Duodenal mucosa (tissue), 2 donors: ENCODE data around the gene RTF2.

Experiments
- H3K27ac ChIP-seq: one replicate; pipeline ENCODE4 v1.7.0; 2013; ENCODE audit warnings: low read depth, low read length
- H3K27me3 ChIP-seq, 2 donors: one replicate each; pipeline ENCODE4 v1.7.0; 2013; ENCODE audit warnings: low read length in 2 of 2, control low read depth in 1 of 2; ENCODE audit not compliant: insufficient read depth in 2 of 2, control insufficient read depth in 1 of 2
- H3K36me3 ChIP-seq, 2 donors: one replicate each; pipeline ENCODE4 v1.7.0; 2013; ENCODE audit warnings: low read length in 2 of 2, control low read depth in 1 of 2; ENCODE audit not compliant: insufficient read depth in 2 of 2, control insufficient read depth in 1 of 2
- H3K4me1 ChIP-seq, 2 donors: one replicate each; pipeline ENCODE4 v1.7.0; 2013; ENCODE audit warnings: low read length in 2 of 2, control low read depth in 1 of 2; ENCODE audit not compliant: insufficient read depth in 2 of 2, control insufficient read depth in 1 of 2
- H3K4me3 ChIP-seq, 2 donors: one replicate each; pipeline ENCODE4 v1.7.0; 2013; ENCODE audit warnings: low read length in 2 of 2, low read depth in 1 of 2
- H3K9ac ChIP-seq, 2 donors: one replicate each; pipeline ENCODE4 v1.7.0; 2013; ENCODE audit warnings: low read length in 2 of 2, low read depth in 1 of 2
- H3K9me3 ChIP-seq, 2 donors: one replicate each; pipeline ENCODE4 v1.7.0; 2013; ENCODE audit warnings: low read length in 2 of 2, control low read depth in 1 of 2; ENCODE audit not compliant: control insufficient read depth in 1 of 2

The RTF2 gene

DNA sequence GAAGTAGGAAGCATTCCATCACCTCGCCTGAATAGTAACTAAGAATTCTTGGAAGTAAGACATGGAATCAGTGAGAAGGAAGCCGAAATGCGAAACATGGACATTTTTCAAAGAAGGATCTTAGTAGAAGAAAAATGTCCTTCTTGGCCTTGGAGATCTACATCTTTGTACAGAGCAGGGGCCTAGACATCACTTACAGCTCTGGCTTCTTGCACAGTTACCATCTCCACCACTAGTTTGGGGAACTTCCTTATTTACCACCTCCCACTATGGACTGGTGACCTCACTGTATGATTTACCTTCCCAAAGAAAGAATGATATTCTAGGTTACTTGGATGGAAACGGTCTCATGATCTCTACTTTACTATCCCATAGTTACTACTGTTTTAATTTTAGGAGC, 40.6 kb upstream of the RTF2 start:
- no peaks in the 10 kb centered on the region for H3K36me3 ChIP-seq
- H3K9ac ChIP-seq: no peak overlapping the region
- no peak overlapping the region for H3K27ac ChIP-seq
- no peak overlapping the region for H3K4me3 ChIP-seq
- H3K4me1 ChIP-seq: peaks cover 0 to 9% of the 10 kb centered on the region in 2 donors
- no peaks in the 10 kb centered on the region for H3K27me3 ChIP-seq
- no peaks in the 10 kb centered on the region for H3K9me3 ChIP-seq

DNA sequence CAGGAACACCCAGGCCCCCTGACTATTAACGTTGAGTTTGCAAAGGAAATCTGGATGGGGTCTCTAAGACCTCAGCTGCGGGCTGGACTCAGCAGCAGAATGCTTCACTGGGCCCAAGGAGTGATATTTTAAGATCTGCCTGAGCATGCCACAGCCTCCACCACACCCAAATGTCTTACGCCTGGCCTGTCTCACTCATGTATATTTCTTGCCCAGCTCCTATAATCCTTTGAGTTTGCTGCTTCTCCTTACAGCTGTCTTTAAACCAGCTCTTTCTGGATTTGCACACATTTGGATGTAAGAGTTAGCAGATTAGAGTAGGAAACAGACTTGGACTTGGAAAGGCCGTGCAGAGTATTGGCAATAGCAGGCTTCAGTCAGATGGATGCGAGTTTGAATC, 40.0 kb upstream of the RTF2 start:
- H3K27ac ChIP-seq: no peak overlapping the region

DNA sequence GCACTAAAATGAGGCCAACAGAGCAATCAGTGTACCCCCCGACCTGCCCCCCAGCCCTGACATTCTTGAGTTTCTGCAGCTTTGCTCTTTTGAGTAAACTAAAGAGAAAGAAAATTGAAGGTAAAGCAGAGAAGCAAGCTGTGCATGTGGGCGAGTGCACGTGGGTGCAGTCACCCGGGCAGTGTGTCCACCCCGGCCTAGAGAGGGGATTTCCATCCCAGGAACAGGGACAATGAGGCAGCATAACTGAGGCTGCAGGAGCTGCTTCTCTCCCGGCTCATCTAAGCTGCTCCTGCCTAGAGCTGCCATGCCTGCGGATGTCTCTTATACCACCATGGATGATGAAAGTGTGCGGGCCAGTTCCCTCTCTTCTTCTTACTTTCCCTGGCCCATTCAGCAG, 39.5 kb upstream of the RTF2 start:
- Histone ChIP-seq H3K36me3 (no peaks in the 10 kb centered on the region), H3K4me3 (no peak overlapping the region), H3K4me1 (peaks cover 0 to 7% of the 10 kb centered on the region in 2 donors), H3K27me3 (no peaks in the 10 kb centered on the region), H3K9ac (no peak overlapping the region), H3K27ac (no peak overlapping the region), H3K9me3 (no peaks in the 10 kb centered on the region)

More for the DNA sequence above, 40.0 kb upstream of the RTF2 start:
- Histone ChIP-seq H3K4me3 (no peak overlapping the region), H3K27me3 (no peaks in the 10 kb centered on the region), H3K4me1 (peaks cover 0 to 7% of the 10 kb centered on the region in 2 donors), H3K36me3 (no peaks in the 10 kb centered on the region), H3K9ac (no peak overlapping the region), H3K9me3 (no peaks in the 10 kb centered on the region)

DNA sequence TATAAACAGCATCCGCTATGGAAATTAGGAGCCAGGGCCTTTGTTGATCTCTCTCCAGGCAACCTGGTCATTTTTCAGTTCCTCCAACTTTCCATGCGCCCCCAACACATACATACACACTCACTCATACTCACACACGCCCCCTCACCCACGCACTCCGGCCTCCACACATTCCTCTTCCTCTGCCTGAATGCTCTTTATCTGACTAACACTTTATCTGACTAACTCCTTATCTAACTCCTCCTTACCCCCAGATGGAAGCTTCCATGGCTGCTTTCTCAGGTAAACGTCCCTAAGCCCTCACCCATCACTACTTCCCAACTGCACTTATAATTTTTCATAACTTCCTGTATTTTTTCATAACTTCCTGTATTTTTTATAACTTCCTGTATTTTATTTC, 38.9 kb upstream of the RTF2 start:
- Histone ChIP-seq H3K9ac (no peak overlapping the region), H3K4me3 (peak overlapping the region in 1 of 2 donors; percentile 20), H3K36me3 (no peaks in the 10 kb centered on the region), H3K27ac (no peak overlapping the region), H3K27me3 (no peaks in the 10 kb centered on the region), H3K4me1 (peaks cover 0 to 7% of the 10 kb centered on the region in 2 donors), H3K9me3 (no peaks in the 10 kb centered on the region)

DNA sequence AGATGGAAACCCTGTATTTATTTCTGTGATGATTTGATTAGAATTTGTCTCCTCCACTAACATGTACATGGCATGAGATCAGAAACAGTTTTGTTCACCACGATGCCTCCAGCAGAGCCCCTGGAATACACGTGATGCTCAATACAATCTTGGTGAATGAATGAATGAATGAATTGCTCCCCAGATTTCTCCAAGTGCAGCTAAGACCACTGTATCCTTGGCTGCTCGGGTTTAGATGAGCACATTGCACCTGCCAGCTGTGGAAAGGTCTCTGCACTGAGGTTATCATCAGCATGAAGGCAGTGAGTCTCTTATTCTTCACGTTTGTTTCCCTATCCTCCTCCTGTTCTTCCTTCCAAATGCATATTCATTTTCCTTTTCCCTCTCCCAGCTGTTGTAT, 38.5 kb upstream of the RTF2 start:
- H3K9ac ChIP-seq: no peak overlapping the region
- peaks cover 0 to 7% of the 10 kb centered on the region in 2 donors for H3K4me1 ChIP-seq
- no peaks in the 10 kb centered on the region for H3K9me3 ChIP-seq
- H3K27me3 ChIP-seq: no peaks in the 10 kb centered on the region
- H3K36me3 ChIP-seq: no peaks in the 10 kb centered on the region
- H3K27ac ChIP-seq: no peak overlapping the region
- no peak overlapping the region for H3K4me3 ChIP-seq

DNA sequence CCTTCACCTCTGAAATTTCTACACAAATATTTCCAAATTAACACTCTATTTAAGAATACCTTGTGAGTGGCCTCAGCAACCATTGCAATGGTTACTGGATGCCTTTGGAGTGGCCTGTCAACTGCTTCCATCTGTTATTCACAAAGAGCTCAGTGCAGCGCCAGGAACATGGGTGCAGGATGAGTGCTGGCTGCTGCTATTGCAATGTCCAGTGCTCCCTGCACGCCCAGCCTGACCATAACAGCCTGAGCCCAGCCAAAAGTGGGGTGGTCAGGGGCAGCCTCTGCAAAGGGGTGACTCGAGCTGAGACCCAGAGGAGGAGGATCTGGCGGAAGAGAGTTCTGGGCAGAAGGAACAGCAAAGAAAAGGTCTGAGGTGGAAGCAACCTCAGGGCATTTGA, 38.0 kb upstream of the RTF2 start:
- Histone ChIP-seq H3K27me3 (no peaks in the 10 kb centered on the region), H3K36me3 (no peaks in the 10 kb centered on the region), H3K27ac (no peak overlapping the region), H3K4me1 (peaks cover 0 to 7% of the 10 kb centered on the region in 2 donors), H3K9me3 (no peaks in the 10 kb centered on the region), H3K4me3 (no peak overlapping the region), H3K9ac (no peak overlapping the region)

DNA sequence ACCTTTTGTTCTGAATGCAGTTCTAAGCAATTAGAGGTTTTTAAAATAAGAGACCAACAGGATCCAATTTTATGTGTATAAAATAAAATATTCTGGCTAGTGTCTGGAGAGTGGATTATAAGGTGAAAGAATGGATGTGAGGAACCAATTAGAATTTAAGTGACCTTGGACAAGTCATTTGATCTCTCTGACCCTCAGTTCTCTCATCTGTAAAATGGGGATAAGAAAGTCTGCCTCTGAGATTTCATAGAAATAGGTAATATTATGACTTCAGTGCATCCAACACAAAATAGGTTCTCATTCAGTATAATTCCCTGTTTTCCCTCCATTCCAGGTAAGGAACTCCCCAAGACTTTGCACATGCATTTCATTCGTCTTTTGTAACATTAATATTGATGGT, 37.5 kb upstream of the RTF2 start:
- H3K9me3 ChIP-seq: no peaks in the 10 kb centered on the region
- peaks cover 0 to 7% of the 10 kb centered on the region in 2 donors for H3K4me1 ChIP-seq
- no peak overlapping the region for H3K9ac ChIP-seq
- no peak overlapping the region for H3K27ac ChIP-seq
- no peaks in the 10 kb centered on the region for H3K36me3 ChIP-seq
- H3K4me3 ChIP-seq: no peak overlapping the region
- H3K27me3 ChIP-seq: no peaks in the 10 kb centered on the region

DNA sequence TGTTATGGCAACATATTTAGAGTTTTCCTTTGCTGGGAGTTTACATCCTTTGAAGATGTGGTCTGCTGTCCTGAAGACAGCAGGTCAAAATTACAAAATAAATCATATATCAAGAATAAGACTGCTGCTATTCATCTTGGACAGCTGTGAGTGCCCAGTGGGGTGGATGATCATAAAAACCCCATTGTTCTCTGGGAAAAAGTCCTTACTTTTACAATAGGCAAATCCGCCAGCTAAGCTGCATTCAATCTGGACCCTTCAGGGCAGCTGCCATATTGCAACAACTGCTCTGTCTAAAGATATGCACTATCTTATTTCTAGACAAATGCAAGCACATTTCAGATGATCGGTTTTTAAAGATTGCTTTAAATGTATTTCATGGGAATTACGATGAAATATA, 37.0 kb upstream of the RTF2 start:
- Histone ChIP-seq H3K27ac (no peak overlapping the region), H3K36me3 (no peaks in the 10 kb centered on the region), H3K4me1 (peaks cover 0 to 7% of the 10 kb centered on the region in 2 donors), H3K4me3 (no peak overlapping the region), H3K9ac (no peak overlapping the region), H3K9me3 (no peaks in the 10 kb centered on the region), H3K27me3 (no peaks in the 10 kb centered on the region)

DNA sequence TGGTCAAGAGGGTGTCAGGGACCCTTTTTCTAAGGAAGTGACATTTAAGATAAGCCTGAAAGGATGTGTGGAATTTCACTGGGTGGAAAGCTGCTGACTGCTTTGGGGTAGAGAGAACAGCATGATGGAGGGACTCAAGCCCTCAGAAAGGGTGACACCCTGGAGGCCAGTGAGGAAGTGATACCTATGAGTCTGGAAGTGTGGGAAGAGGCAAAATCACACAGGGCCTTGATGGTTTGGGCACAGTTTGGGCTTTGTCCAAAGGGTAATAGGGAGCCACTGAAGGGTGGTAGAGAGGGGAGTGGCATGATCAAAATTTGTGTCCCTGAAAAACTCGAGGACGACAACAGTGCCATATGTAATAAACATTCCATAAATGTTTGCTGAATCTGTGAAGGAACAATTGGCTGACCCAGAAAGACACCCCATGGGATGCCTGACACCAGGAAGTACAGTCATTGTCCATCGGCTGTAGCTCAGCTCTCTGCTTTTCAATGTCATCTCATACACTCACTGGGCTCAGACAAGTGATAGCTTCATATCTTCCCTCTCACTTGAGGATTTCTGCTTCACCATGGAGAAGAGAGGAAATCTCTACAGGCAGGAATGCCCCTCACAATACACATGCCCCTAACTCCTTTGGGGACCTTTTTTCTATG, 35.1 kb upstream of the RTF2 start:
- Histone ChIP-seq H3K27me3 (no peaks in the 10 kb centered on the region), H3K27ac (no peak overlapping the region), H3K9ac (no peak overlapping the region), H3K9me3 (no peaks in the 10 kb centered on the region), H3K36me3 (no peaks in the 10 kb centered on the region), H3K4me1 (peaks cover 0 to 7% of the 10 kb centered on the region in 2 donors), H3K4me3 (no peak overlapping the region)

DNA sequence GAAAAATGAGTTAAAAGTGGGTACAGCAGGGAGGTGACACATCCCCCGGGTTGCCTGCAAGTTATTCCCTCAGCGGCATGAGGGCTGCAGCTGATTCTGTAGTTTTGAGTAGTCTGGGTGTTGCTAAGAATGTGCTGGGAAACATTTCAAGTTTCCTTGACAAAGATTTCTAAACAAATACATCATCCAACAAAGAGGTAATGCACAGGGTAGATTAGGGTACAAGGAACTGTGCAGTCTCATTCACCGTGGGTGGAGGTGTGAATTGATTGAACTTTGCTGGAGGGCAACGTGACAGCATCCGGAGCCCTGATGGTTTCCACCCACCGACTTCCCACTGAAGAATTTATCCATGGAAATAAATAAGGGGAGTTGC, 34.6 kb upstream of the RTF2 start:
- Histone ChIP-seq H3K27me3 (no peaks in the 10 kb centered on the region), H3K36me3 (no peaks in the 10 kb centered on the region), H3K9ac (no peak overlapping the region), H3K4me3 (no peak overlapping the region), H3K9me3 (no peaks in the 10 kb centered on the region), H3K4me1 (peaks cover 0 to 7% of the 10 kb centered on the region in 2 donors), H3K27ac (no peak overlapping the region)
